ENCODE data around the gene HSPB1. TPM values are rescaled to one million over a fixed set of nuclear protein-coding genes. Genes with fewer than 3 reads are reported as not detected.
A peak's percentile ranks its signal among the peaks of the same experiment; 100 is the strongest.

Gene HSPB1
- total RNA-seq, 1 experiment from 2014 or later = 82.1 TPM

- Histone ChIP-seq H3K27me3 (replicated peaks; ENCODE audit: control insufficient read depth, insufficient read depth, low read length) (no peaks in the 10 kb centered on the region), H3K4me1 (0 out of 2 replicates have a peak, but pooled peaks cover 3% of the 10 kb centered on the region), H3K4me3 (ENCODE audit: low read depth, low read length) (no peak overlapping the region), H3K9me3 (no peaks in the 10 kb centered on the region), H3K36me3 (ENCODE audit: control insufficient read depth, insufficient read depth, low read length) (peaks cover 6% of the 10 kb centered on the region; the same call in 1 of the 2 replicates)
- no peak for TF ChIP-seq CTCF (IDR thresholded peaks at IDR 0.05; ENCODE audit: insufficient read depth in 1 of 2, low read depth in 1 of 2, low read length in 1 of 2, severe bottlenecking in 1 of 2, unreplicated experiment in 1 of 2)
- Mint-ChIP-seq H3K4me1 (ENCODE audit: low read depth, unreplicated experiment) (peaks cover 14% of the 10 kb centered on the region), H3K9me3 (ENCODE audit: unreplicated experiment) (no peaks in the 10 kb centered on the region), H3K36me3 (ENCODE audit: insufficient read depth, unreplicated experiment) (peaks cover 98% of the 10 kb centered on the region), H3K27ac (ENCODE audit: unreplicated experiment) (peak overlapping the region; percentile 23), H3K4me3 (ENCODE audit: unreplicated experiment) (no peak overlapping the region), H3K27me3 (ENCODE audit: insufficient read depth, unreplicated experiment) (no peaks in the 10 kb centered on the region)
- intact Hi-C loops (cut with micrococcal nuclease; ENCODE audit: unreplicated experiment) = no loop called here
- ChIA-PET POLR2A (no interaction called here), CTCF (no interaction called here)
- DNase-seq = no peak
- BruUV-seq (replicated peaks) = no TSS peak
These were observed 38.2 kb downstream of the HSPB1 start for GRCh38 chr7:76340617-76341131.

GRCh38 chr7:76342222-76342621 lies 39.7 kb downstream of the HSPB1 start:
- no peaks in the 10 kb centered on the region for H3K27me3 Mint-ChIP-seq (ENCODE audit: insufficient read depth, unreplicated experiment)
- intact Hi-C loops (cut with micrococcal nuclease; ENCODE audit: unreplicated experiment) = no loop called here
- H3K4me1 ChIP-seq = 0 out of 2 replicates have a peak, but pooled peaks cover 3% of the 10 kb centered on the region
- no peak for DNase-seq
- no peak overlapping the region for H3K4me3 Mint-ChIP-seq (ENCODE audit: unreplicated experiment)
- H3K4me3 ChIP-seq (ENCODE audit: low read depth, low read length) = no peak overlapping the region
- ChIA-PET CTCF (no interaction called here), POLR2A (no interaction called here)
- H3K9me3 ChIP-seq = no peaks in the 10 kb centered on the region
- peaks cover 98% of the 10 kb centered on the region for H3K36me3 Mint-ChIP-seq (ENCODE audit: insufficient read depth, unreplicated experiment)
- H3K27me3 ChIP-seq (replicated peaks; ENCODE audit: control insufficient read depth, insufficient read depth, low read length) = no peaks in the 10 kb centered on the region
- H3K9me3 Mint-ChIP-seq (ENCODE audit: unreplicated experiment) = no peaks in the 10 kb centered on the region
- no peak for TF ChIP-seq CTCF (IDR thresholded peaks at IDR 0.05; ENCODE audit: insufficient read depth in 1 of 2, low read depth in 1 of 2, low read length in 1 of 2, severe bottlenecking in 1 of 2, unreplicated experiment in 1 of 2)
- BruUV-seq (replicated peaks) = no TSS peak
- H3K36me3 ChIP-seq (ENCODE audit: control insufficient read depth, insufficient read depth, low read length) = peaks cover 6% of the 10 kb centered on the region; the same call in 1 of the 2 replicates
- no peak overlapping the region for H3K27ac Mint-ChIP-seq (ENCODE audit: unreplicated experiment)
- peaks cover 23% of the 10 kb centered on the region for H3K4me1 Mint-ChIP-seq (ENCODE audit: low read depth, unreplicated experiment)

GRCh38 chr7:76343294-76343930 lies 40.9 kb downstream of the HSPB1 start:
- Mint-ChIP-seq H3K36me3 (ENCODE audit: insufficient read depth, unreplicated experiment) (peaks cover 98% of the 10 kb centered on the region), H3K9me3 (ENCODE audit: unreplicated experiment) (no peaks in the 10 kb centered on the region), H3K4me3 (ENCODE audit: unreplicated experiment) (no peak overlapping the region), H3K4me1 (ENCODE audit: low read depth, unreplicated experiment) (peaks cover 23% of the 10 kb centered on the region), H3K27ac (ENCODE audit: unreplicated experiment) (no peak overlapping the region), H3K27me3 (ENCODE audit: insufficient read depth, unreplicated experiment) (no peaks in the 10 kb centered on the region)
- no peak for TF ChIP-seq CTCF (IDR thresholded peaks at IDR 0.05; ENCODE audit: insufficient read depth in 1 of 2, low read depth in 1 of 2, low read length in 1 of 2, severe bottlenecking in 1 of 2, unreplicated experiment in 1 of 2)
- 0 out of 2 replicates have a peak, but pooled peaks cover 3% of the 10 kb centered on the region for H3K4me1 ChIP-seq
- ChIA-PET CTCF (no interaction called here), POLR2A (interaction anchor here (1.2 kb wide), 1 partner anchor 83 kb away, joined by 3 read pairs; no protein-coding TSS in a partner anchor)
- BruUV-seq (replicated peaks) = no TSS peak
- peaks cover 6% of the 10 kb centered on the region; the same call in 1 of the 2 replicates for H3K36me3 ChIP-seq (ENCODE audit: control insufficient read depth, insufficient read depth, low read length)
- no peaks in the 10 kb centered on the region for H3K27me3 ChIP-seq (replicated peaks; ENCODE audit: control insufficient read depth, insufficient read depth, low read length)
- no peak for DNase-seq
- no peaks in the 10 kb centered on the region for H3K9me3 ChIP-seq
- no peak overlapping the region for H3K4me3 ChIP-seq (ENCODE audit: low read depth, low read length)
- intact Hi-C loops (cut with micrococcal nuclease; ENCODE audit: unreplicated experiment) = no loop called here
